Hypothalamus (tissue), 51 donors: ENCODE measurements around the gene SMURF1.
A peak's percentile ranks its signal among the peaks of the same experiment; 100 is the strongest.
"Not testable (repeated sequence)": the region's sequence is repeated elsewhere in the genome, so short reads cannot be mapped to it uniquely, and the experiment has no call there.

Experiments used
- DNase-seq, 51 donors: peaks; one replicate each; lab custom pipeline; 2025; lab: John Stamatoyannopoulos, UW

SMURF1 gene

DNA sequence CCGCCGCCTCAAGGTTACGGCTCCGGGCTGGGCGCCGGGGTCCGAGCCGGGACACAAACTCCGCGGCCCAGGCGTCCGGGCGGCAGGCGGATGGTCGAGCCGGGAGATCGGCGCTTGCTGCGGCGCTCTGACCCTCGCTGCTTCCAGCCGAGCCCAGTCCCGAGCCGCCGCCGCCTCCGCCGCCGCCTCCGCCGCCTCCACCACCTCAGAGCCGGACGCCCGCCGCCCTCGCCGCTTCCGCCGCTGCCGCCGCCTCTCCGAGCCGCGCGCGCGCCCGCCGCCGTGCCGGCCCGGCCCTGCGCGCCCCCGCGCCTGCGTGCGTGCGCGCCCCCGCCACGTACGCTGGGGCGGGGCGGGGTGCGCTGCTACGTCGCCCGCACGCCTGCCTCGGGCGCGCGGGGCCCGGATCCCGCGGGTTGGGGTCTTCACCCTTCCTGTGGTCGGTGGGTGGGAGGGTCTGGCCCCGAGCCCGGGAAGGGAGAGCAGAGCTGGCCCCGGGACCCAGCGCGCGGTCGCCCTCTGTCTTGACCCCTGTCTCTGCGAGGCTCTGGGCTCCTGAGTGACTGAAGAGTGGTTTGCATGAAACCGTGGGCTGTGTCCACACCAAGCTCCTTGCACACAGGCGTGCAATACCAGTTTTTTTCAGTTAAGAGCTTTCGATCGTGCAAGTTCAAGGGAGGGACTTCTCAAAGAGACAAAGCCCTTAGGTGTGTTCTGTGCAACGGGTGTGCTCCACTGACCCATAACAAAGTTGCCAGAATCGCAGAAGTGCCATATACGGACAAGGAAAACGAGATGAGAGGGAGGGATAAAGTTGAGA is at the start of gene SMURF1:
Gene SMURF1 (minus strand): TSS at position 256 of the 820 bp plus-strand sequence. CDS start 328 bp downstream, outside the sequence.
- peak in 45 of 51 donors; percentile 18 to 79 (median 47) for DNase-seq

DNA sequence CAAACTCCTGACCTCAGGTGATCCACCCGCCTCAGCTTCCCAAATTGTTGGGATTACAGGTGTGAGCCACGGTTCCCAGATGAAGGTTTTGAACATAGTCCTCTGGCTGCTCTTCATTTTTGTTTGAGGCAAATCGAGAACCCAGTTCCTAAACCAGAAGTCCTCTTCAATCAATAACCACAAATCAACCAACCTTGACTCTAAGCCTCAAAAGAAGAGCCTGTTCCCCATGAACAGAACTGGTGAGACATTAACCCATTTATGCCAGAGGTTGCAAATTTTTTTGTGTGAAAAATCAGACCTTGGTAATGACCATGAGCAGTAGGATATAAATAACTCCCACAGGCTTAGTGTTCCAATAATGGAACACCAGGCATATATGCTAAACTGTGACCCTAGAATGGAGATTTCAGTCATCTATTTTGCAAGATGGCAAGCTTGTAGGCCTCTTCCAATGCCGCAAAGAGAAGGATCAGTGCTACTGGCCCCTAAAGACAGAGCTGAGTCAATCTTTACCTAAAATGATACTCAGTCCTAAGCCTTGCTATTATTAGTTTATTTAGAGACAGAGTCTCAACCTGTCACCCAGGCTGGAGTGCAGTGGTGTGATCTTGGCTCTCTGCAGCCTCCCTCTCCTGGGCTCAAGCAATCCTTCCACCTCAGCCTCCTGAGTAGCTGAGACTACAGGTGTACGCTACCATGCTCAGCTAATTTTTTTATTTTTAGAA is 48.1 kb upstream of the SMURF1 start:
- no peak for DNase-seq

DNA sequence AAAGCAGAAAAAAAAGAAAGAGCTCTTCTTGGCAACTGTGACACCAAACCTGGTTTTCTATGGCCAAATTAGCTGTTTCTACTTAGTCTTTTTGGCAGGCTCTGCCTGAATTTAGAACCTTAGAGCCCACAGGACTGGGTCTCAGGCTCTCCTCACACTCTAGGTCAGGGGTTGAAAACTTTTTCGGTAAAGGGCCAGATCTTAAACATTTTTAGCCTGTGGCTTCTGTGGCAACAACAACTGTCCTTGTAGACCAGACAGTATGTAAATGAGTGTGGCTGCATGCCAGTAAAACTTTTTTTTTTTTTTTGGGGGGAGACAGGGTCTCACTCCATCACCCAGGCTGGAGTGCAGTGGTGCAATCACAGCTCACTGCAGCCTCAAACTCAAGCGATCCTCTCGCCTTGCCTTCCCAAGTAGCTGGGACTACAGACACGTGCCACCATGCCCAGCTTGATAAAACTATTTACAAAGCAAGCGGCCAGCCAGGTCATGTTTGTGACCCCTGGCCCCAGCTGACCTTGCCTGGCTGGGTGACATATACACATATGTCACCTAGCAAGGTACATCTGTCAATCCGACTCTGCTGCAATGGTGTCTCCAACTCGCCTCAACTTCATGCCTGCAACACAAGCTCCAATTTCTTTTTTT is 46.6 kb upstream of the SMURF1 start:
- no peak for DNase-seq

DNA sequence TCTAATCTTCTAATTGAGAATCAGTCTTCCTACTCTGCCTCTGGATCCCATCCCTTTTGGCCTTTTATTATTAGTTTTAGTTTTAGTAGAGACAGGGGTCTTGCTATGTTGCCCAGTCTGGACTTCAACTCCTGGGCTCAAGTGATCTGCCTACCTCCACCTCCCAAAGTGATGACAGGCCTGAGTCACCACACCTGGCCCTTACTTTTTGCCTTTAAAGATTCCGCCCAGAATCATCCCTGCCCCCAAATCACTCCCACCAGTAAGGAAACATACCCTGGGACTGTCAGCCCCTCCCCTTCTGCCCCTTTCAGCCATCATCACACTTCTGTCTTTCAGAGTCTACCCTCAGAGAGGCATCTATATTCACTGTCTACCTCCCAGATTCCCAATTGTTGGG is 45.3 kb upstream of the SMURF1 start:
- no peak for DNase-seq

DNA sequence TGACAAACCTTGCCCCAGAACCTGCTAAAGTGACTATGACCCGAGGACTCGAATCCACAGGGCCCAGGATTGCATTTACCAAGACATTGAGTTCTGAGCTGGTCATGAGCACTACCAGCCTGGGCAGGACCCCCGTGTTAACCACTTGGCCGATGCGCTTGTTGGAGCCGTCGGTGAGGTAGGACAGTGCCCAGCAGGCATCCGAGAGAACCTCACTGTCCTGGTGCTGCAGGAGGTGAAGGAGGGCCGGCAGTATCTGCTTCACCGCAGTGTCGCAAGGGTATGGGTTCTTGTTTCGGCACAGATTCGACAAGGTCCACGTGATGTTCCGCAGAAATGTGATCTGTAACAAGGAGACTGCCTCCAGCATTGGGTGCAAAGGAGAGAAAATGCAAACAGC is 44.3 kb upstream of the SMURF1 start:
- no peak for DNase-seq

DNA sequence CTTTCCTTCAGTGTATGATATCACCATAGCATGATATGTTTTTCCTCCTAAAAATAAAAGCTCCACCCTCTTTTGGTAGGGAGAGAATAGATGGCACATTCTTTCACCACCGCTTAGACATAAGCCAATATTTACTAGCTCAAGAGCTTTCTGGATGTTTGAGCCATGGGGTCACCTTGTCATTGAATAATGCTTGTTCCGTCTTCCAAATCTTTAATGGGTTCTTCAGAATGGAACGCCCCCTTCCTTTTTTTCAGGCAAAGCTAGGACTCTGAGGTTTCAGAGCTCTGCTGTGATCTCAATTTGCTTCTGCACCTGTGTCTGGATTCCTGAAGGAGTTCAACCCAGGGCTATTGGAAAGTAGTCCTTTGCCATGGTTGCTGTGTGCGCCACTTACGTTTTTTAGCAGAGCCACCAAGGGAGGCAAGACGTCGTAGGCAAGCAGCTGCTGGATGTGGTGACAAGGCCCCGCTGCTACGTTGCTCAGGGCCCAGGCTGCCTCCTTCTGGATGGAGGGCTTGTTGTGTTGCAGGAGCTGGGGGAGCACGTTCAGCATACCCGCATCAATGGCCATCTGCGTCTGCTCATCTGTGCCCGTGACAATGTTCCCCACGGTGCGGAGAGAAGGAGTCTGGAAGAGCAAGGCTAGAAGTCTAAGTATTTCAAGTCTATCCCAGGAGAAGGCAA is 40.8 kb upstream of the SMURF1 start:
- no peak for DNase-seq

DNA sequence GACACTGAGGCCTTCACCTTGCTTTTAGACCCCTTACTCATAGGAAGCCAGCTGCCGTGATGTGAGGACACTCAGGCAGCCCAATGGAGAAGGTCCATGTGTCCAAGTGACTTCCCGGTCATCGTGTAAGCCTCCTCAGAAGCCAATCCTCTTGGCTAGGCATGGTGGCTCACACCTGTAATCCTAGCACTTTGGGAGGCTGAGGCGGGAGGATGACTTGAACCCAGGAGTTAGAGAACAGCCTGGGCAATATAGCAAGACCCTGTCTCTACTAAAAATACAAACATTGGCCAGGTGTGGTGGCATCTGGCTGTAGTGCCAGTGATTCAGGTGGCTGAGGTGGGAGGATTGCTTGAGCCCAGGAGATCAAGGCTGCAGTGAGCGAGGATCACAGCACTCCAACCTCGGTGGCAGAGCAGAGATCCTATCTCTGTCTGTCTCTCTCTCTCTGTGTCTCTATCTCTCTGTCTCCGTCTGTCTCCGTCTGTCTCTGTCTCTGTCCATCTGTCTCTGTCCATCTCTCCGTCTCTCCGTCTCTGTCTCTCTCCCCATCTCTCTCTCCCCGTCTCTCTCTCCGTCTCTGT is 36.3 kb upstream of the SMURF1 start:
- no peak for DNase-seq

DNA sequence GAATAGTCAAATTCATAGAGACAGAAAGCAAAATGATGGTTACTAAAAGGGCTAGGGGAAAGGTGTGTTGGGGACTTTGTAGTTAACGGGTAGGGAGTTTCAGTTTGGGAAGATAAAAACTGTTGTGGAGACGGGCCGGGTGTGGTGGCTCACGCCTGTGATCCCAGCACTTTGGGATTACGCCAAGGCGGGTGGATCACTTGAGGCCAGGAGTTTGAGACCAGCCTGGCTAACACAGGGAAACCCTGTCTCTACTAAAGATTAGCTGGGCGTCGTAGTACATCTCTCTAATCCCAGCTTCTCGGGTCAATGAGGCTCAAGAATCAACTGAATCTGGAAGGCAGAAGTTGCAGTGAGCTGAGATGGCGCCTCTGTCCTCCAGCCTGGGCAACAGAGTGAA is 33.3 kb upstream of the SMURF1 start:
- DNase-seq: no peak

DNA sequence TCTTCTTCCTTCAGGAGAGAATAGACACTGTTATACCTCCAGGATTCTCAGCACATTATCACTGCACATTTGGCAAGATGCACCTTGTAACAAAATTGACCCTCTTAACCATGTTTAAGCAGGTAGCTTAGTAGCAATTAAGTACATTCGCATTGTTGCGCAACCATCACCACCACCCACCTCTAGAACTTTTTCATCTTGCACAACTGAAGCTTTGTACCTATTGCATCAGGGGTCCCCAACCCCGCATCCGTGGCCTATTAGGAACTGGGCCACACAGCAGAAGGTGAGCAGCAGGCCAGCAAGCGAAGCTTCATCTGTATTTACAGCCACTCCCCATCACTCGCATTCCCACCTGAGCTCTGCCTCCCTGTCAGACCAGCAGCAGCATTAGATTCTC is 29.9 kb upstream of the SMURF1 start:
- DNase-seq: no peak

DNA sequence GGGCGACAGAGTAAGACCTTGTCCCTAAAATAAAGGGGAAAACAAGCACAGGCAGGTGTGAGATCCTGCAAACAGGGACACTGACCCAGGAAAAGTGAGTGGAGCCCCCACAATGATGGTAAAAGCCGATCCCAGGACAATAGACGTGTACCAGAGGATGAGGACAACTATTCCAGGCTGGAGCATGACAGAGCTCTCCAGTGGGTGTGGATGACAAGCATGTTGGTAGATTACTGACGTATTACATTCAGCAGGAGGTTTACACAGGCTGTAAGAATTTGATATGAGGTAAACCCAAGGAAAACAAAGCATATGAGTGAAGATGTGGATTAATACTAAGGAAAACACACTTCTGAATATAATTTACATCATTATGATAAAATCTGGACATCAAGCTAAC is 27.8 kb upstream of the SMURF1 start:
- DNase-seq: no peak

DNA sequence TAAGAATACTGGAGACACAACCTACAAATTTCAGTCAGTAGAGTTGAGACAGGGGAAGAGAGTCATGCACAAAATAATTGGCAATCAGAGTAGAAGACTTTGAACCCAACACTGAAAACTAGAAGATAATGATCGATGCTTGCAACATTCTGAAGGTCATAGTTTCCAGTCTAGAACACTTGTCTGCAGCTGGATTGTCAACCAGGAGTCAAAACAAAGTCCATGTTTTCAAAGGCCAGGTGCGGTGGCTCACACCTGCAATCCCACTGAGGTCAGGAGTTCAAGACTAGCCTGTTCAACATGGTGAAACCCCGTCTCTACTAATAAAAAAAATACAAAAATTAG is 26.8 kb upstream of the SMURF1 start:
- no peak for DNase-seq

DNA sequence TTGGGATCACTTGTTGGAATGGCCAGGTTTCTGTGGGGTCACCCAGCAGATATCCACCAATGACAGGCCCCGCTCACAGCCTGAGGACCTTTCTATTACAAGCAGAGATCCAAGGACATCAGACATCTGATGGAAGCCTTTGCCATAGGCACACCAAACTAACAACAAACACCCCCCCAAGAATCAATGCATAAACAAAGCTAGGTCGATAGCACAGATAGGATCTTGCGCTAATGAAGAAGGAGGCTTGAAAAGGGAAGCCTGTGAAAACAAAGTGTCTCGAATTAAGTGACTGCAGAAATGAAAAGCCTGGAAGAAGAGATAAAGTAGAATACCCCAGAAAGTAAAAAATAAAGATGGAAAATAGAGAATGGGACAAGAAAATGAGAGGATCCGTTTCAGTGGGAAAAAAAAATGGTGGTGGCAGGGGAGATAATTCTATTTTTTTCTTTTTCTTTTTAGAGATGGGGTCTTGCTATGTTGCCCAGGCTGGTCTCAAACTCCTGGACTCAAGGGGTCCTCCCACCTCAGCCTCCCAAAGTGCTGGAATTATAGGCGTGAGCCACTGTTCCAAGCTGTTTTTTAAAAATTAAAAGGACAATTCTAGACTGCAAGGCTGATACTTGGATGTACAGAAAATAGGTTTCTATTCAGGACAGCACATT is 26.3 kb upstream of the SMURF1 start:
- no peak for DNase-seq

DNA sequence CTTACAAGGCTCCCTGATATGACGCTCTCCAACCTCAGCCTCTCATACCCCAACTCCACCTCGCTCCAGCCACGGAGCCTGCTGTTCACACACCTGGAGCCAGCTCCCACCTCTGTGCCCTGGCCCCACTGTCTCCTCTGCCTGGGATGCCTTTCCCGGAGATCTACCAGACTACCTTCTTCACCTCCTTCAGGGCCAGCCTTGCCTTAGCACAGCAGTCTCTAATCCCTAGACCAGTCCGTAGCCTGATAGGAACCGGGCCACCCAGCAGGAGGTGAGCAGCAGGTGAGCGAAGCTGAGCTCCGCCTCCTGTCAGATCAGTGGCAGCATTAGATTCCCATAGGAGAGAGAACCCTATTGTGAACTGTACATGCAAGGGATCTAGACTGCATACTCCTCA is 23.2 kb upstream of the SMURF1 start:
- DNase-seq: no peak

DNA sequence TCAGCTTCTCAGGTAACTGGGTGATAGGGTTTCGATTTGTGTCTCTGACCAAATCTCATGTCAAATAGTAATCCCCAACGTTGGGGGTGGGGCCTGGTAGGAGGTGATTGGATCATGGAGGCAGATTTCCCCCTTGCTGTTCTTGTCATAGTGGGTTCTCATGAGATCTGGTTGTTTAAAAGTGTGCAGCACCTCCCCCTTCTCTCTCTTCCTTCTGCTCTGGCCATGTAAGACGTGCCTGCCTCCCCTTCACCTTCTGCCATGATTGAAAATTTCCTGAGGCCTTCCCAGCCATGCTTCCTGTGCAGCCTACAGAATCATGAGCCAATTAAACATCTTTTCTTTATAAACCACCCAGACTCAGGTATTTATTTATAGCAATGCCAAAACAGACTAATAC is 21.9 kb upstream of the SMURF1 start:
- no peak for DNase-seq

DNA sequence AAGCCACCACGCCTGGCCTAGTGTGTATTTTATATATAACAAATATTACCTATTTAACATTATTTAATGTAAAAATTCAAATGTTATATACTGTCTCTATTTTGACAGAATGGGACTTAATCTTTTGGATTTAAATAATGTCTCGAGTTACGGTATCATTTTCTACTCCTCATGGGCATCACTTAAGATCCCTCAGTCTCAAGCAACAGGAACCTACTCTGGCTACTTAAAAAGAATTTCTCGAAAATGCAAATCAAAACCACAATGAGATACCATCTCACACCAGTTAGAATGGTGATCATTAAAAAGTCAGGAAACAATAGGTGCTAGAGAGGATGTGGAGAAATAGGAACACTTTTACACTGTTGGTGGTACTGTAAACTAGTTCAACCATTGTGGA is 19.8 kb upstream of the SMURF1 start:
- DNase-seq: not testable (repeated sequence)

DNA sequence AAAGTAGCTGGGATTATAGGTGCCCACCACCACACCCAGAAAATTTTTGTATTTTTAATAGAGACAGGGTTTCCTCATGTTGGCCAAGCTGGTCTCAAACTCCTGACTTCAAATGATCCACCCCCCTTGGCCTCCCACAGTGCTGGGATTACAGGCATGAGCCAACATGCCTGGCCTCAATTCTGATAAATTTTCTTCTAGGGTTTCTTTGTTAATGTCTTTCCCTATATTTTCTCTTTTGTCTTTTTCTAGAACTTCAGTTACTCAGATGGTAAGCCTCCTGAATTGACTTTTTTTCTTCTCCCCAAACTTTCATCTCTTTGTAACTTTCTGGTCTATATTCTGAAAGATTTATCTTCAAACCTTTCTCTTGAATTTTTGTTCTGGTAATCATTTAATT is 12.7 kb upstream of the SMURF1 start:
- DNase-seq: no peak

DNA sequence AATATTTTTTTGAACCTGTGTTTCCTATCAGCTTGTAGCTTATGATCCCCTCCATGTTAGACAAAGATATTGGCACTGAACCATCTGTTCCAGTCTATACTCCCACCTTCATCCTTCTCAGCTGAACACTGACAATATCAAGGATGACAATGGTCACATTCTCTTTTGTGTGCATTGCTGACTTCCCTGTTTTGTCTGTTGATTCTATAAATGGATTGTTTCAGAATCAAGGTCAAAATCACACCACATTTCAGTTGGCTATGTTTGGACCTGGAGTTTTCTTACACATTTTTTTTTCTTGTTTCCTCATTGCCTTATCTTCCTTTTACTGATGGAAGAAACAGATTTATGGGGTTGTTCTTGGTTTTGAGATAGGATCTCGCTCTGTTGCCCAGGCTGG is 11.3 kb upstream of the SMURF1 start:
- no peak for DNase-seq

DNA sequence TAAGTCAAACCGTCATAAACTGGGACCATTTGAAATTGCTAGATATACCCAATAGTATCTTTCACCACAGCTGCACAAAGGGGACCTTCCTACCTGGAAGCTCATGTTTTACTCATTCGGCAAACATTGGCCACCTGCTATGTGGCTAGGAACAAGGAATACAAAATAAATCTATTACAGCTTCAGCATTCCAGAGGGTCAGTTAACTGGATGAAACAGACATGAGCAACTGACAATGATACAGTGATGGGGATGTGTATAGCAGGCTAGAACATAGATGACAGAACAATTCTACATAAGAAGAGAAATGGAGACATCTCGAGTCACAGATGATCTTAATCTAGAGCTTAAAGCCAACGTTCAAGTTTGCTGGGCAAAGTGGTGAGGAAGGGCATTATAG is 3.1 kb upstream of the SMURF1 start:
- DNase-seq: no peak

DNA sequence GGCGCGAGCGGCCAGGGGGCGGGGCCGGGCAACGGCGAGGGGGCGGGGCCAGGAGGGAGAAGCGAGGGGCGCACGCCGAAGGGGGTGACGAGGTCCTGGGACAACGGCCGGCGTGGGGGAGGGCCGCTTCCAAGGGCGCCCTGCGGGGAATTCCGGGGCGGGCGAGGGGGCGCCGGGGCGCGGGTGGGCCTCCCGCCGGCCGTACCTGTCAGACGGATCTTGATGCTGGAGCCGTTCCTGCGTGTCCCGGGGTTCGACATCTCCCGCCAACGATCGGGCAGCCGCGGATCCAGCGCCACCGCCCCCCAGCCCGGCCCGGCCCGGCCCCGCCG is 421 bp downstream of the SMURF1 start:
- peak in 1 of 51 donors; percentile 55 for DNase-seq

DNA sequence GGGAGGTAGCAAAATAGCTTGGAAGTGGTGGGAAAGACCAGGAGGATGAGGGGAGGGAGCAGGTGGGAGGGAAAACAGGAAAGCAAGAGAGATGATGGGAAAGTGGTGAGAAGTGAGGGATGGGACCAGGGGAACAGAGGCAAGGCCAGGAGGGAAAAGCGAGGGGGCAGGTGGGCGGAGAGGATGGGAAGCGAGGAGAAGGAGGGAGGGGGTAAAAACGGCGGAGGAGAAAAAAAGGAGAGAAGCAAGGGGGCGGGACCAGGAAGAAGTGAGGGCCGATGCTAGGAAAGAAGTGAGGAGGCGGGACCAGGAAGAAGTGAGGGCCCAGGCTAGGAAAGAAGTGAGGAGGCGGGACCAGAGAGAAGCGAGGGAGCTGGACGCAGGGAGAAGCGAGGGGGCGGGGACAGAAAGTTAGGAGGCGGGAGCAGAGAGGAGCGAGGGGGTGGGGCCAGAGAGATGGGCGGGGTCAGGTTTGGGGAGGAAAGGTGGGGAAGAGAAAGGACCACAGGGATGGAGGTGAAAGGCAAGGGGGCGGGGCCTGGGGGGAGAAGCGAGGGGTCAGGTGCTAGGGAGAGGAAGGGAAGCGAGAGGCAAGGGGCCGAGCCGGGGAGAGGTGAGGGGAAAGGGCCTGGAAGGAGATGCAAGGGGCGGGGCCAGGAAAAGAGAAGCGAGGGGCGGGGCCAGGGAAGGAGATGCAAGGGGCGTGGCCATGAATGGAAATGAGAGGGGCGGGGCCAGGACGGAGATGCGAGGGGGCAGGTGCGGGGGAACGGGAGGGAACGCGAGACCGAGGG is 984 bp downstream of the SMURF1 start:
- peak; percentile 27 to 96 (median 83) for DNase-seq
